Ovary (tissue), 9 donors: ENCODE data around the gene NR3C2. TPM values are rescaled to one million over a fixed set of nuclear protein-coding genes. Genes with fewer than 3 reads are reported as not detected.

Experiments used
- DNase-seq, 5 donors: peaks; one replicate each; pipeline ENCODE4 v3.0.0-alpha.2; 2019 to 2020
- H3K27ac ChIP-seq, 2 donors: fragments of 200-600 bp; one replicate each; pipeline versions ENCODE4 v1.5.1 to v1.8.0; 2019 to 2022
- H3K27me3 ChIP-seq: fragments of 200-600 bp; one replicate; pipeline ENCODE4 v1.8.0; 2022
- H3K36me3 ChIP-seq: fragments of 200-600 bp; sonication (generic); one replicate; pipeline ENCODE4 v1.5.1; 2019
- H3K4me1 ChIP-seq: one replicate; pipeline ENCODE4 v1.8.1; 2013; ENCODE audit warnings: mild to moderate bottlenecking, moderate library complexity; ENCODE audit not compliant: insufficient read depth
- H3K4me3 ChIP-seq: fragments of 200-600 bp; sonication (generic); one replicate; pipeline ENCODE4 v1.5.1; 2017
- H3K9me3 ChIP-seq, 2 donors: fragments of 200-600 bp in 1 of 2; sonication (generic) in 1 of 2; one replicate each; pipeline versions ENCODE4 v1.5.1 to v1.8.1; 2013 to 2019; ENCODE audit warnings: mild to moderate bottlenecking in 1 of 2, moderate library complexity in 1 of 2
- EP300 ChIP-seq: sonication (generic); formaldehyde crosslinking; IDR thresholded peaks from one replicate; pipeline ENCODE4 v1.6.1; 2017; ENCODE audit warnings: antibody characterized with exemption
- POLR2A ChIP-seq: fragments of 450-650 bp; IDR thresholded peaks from one replicate; pipeline ENCODE4 v1.6.1; 2017; ENCODE audit warnings: antibody characterized with exemption, mild to moderate bottlenecking, moderate library complexity
- WGBS, 3 donors: extraction: QIAGEN DNeasy Blood & Tissue Kit in 1 of 3; methylation state at CpG; one replicate each; pipeline versions ENCODE4 v1.1.5 to v1.1.7; 2013 to 2017; 5-methylcytosine and 5-hydroxymethylcytosine counted together
- intact Hi-C, 4 donors: fragments of 100-400 bp; cut with DNase I; formaldehyde crosslinking; loops; one replicate each; pipeline versions ENCODE4 v1.11.0 to v1.15.1; 2022 to 2023
- polyA plus RNA-seq, 2 donors: library from polyadenylated mRNA; stranded (reverse); fragments of 200-250 nt in 1 of 2; fragments of 350-450 nt in 1 of 2; fragmentation: Illumina TruSeq in 1 of 2; extraction: RNeasy Lipid Tissue Mini Kit (QIAGEN cat#74804) in 1 of 2; gene quantifications; one replicate each; pipeline ENCODE4 v1.2.3, GENCODE V29; 2013 to 2014
- total RNA-seq, 7 donors: library from RNA; depleted of rRNA in 2 of 7; stranded (reverse); fragments of >200 nt in 2 of 7; fragmentation: NEBNext Ultra II Directional in 3 of 7; extraction: Animal tissue kit (Norgen Biotek cat#: 25700) in 3 of 7; gene quantifications; one replicate each; pipeline versions ENCODE4 v1.1.0 to v1.2.4, GENCODE V29; 2016 to 2023
- TF ChIP-seq, protein P1 (sequence below), 3 donors: fragments of 450-650 bp in 2 of 3; fragments of 200-600 bp in 1 of 3; IDR thresholded peaks; one replicate each; pipeline versions ENCODE4 v1.5.1 to v1.8.0; 2016 to 2022; ENCODE audit warnings: antibody characterized with exemption in 3 of 3, mild to moderate bottlenecking in 1 of 3
- donor health status: DM: no; HTN: no; CAD: no; lungs with moderate emphysema.
- donor health status: DM: no; HTN: no; CAD: no.
- donor health status: Bipolar disorder and iron deficiency.
- donor health status: DM: yes; HTN: yes; CAD: no.
- donor health status: DM: no; HTN: no; CAD: no.
- donor health status: DM: yes; HTN: yes; CAD: no.

The NR3C2 gene
- total and polyA plus RNA-seq, 9 donors: 6.8 to 37.5 (median 22.9) TPM

DNA sequence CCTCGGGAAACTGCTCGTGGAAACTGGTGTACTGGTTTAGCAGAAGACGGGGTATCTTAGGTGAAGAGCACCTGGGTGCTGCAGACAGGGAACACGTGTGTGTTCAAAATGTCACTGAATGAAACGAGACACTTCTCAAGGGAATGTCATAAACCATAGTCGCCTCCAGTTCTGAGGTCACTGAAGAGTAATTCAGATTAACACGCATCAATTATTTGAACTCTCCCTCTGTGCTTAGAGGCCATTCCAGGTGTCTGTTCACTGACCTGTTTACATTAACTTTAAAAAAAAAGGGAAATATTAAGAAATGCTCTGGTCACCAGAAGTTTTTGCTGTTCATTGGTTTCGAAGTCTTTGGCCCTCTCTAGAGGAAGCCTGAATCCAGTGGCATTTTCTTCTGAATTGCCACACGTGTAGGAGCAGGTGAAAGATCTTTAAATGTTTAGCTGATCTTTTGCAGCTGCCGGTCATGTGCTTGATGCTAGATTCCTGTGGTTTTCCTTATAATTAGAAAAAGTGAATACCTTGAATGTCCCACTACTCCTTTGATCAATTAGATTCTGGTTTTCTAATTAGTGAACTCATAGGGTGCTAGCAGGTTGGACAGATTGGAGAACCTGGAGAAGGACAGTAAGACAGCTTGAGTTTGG lies 379.8 kb downstream of the NR3C2 start:
- TF ChIP-seq EP300 (no peak), POLR2A (no peak)
- TF ChIP-seq, protein P1, sequence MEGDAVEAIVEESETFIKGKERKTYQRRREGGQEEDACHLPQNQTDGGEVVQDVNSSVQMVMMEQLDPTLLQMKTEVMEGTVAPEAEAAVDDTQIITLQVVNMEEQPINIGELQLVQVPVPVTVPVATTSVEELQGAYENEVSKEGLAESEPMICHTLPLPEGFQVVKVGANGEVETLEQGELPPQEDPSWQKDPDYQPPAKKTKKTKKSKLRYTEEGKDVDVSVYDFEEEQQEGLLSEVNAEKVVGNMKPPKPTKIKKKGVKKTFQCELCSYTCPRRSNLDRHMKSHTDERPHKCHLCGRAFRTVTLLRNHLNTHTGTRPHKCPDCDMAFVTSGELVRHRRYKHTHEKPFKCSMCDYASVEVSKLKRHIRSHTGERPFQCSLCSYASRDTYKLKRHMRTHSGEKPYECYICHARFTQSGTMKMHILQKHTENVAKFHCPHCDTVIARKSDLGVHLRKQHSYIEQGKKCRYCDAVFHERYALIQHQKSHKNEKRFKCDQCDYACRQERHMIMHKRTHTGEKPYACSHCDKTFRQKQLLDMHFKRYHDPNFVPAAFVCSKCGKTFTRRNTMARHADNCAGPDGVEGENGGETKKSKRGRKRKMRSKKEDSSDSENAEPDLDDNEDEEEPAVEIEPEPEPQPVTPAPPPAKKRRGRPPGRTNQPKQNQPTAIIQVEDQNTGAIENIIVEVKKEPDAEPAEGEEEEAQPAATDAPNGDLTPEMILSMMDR (IDR thresholded peaks at IDR 0.05): no peak
- DNase-seq: no peak
- 90 to 92% (median 92%) methylated on average over 10 of the region's 10 CpGs for WGBS, 3 donors
- Histone ChIP-seq H3K9me3 (no peaks in the 10 kb centered on the region), H3K36me3 (no peaks in the 10 kb centered on the region), H3K4me3 (no peak overlapping the region), H3K27ac (no peak overlapping the region), H3K27me3 (no peaks in the 10 kb centered on the region), H3K4me1 (peaks cover 8% of the 10 kb centered on the region)
- intact Hi-C loops: no loop called here

DNA sequence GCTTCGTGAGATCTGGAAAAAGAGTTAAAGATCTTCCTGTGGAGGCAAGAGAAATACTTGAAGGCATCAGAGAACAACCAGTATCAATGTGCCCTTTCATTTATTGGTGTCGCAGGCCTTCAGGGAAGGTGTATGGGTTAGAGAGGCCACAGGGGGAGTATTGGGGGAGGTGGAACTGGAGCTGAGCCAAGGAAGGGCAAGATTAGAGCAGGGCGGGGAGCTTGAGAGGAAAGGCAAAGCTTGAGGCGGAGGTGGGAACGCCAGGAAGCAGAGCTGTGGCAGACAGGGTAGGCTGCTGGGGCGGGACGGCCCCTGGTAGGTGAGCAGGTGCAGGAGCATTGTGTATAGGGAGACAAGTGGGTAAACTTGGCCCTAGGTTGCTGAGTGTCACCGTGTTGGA lies 380.4 kb downstream of the NR3C2 start:
- 65 to 74% (median 73%) methylated on average over 8 of the region's 8 CpGs for WGBS, 3 donors
- TF ChIP-seq POLR2A (no peak), EP300 (no peak)
- TF ChIP-seq, protein P1 (IDR thresholded peaks at IDR 0.05): no peak
- Histone ChIP-seq H3K27ac (no peak overlapping the region), H3K4me1 (peaks cover 4% of the 10 kb centered on the region), H3K4me3 (no peak overlapping the region), H3K27me3 (no peaks in the 10 kb centered on the region), H3K36me3 (no peaks in the 10 kb centered on the region), H3K9me3 (no peaks in the 10 kb centered on the region)
- intact Hi-C loops: loop anchor here in 1 of 4 donors (2.0 kb wide), 1 partner anchor 23 kb away; no protein-coding TSS in a partner anchor
- DNase-seq: no peak

- 65 to 82% (median 77%) methylated on average over 4 of the region's 4 CpGs for WGBS, 3 donors
- no peak overlapping the region for H3K27ac ChIP-seq
- intact Hi-C loops: loop anchor here in 1 of 4 donors (2.0 kb wide), 1 partner anchor 22 kb away; no protein-coding TSS in a partner anchor
- H3K36me3 ChIP-seq: no peaks in the 10 kb centered on the region
- H3K27me3 ChIP-seq: no peaks in the 10 kb centered on the region
- no peak for TF ChIP-seq EP300
- TF ChIP-seq POLR2A: no peak
- no peaks in the 10 kb centered on the region for H3K9me3 ChIP-seq
- H3K4me3 ChIP-seq: no peak overlapping the region
- peaks cover 3% of the 10 kb centered on the region for H3K4me1 ChIP-seq
- DNase-seq: no peak
These were observed 381.1 kb downstream of the NR3C2 start for GRCh38 chr4:148061141-148061481.

DNA sequence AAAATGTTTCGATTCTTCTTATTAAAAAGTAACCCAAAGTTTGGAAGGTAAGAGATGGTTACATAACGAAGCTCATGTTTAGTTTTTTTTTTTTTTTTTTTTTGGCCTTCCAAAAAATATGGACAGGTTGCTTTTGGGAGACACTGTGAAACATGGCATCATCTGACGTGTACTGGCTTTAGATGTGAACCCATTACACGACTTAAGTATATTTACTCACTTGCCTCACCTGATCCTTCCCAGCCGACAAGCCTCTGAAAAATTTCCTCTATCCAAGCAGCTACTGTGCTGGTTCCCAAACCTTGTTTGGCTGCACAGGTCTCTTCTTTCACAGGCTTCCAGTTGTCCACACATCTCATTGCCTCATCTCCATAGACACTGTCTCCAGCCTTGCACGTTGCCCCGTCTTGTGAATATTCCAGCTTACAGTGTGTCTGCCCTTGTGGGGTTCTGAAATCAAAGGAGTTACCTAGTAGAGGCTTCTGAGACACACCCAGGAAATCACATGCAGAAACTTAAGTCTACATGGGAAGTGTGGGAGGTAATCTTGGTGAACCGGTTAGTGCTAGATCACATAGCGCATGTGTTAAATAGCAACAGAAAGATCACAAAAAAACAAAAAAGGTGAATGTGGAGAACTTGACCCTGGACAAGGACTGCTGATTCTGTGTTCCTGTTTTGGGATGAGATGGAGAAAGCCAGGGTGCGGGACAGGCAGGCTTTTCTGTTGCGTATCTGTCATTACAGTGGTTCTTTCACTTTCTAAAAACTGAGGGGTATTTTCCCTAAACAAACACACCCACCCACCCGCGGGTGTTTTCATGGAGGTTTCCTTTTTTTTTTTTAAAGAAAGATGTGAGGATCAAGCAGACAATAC lies 381.7 kb downstream of the NR3C2 start:
- H3K27me3 ChIP-seq: no peaks in the 10 kb centered on the region
- H3K4me1 ChIP-seq: peaks cover 1% of the 10 kb centered on the region
- H3K27ac ChIP-seq: no peak overlapping the region
- TF ChIP-seq, protein P1 (IDR thresholded peaks at IDR 0.05): no peak
- no peak for TF ChIP-seq POLR2A
- no peak for TF ChIP-seq EP300
- no peaks in the 10 kb centered on the region for H3K36me3 ChIP-seq
- DNase-seq: no peak
- H3K9me3 ChIP-seq: no peaks in the 10 kb centered on the region
- intact Hi-C loops: loop anchor here in 1 of 4 donors (2.0 kb wide), 1 partner anchor 22 kb away; no protein-coding TSS in a partner anchor
- no peak overlapping the region for H3K4me3 ChIP-seq
- 80 to 84% (median 81%) methylated on average over 13 of the region's 13 CpGs for WGBS, 3 donors
